ENCODE data around the gene MED9.

Gene MED9

DNA sequence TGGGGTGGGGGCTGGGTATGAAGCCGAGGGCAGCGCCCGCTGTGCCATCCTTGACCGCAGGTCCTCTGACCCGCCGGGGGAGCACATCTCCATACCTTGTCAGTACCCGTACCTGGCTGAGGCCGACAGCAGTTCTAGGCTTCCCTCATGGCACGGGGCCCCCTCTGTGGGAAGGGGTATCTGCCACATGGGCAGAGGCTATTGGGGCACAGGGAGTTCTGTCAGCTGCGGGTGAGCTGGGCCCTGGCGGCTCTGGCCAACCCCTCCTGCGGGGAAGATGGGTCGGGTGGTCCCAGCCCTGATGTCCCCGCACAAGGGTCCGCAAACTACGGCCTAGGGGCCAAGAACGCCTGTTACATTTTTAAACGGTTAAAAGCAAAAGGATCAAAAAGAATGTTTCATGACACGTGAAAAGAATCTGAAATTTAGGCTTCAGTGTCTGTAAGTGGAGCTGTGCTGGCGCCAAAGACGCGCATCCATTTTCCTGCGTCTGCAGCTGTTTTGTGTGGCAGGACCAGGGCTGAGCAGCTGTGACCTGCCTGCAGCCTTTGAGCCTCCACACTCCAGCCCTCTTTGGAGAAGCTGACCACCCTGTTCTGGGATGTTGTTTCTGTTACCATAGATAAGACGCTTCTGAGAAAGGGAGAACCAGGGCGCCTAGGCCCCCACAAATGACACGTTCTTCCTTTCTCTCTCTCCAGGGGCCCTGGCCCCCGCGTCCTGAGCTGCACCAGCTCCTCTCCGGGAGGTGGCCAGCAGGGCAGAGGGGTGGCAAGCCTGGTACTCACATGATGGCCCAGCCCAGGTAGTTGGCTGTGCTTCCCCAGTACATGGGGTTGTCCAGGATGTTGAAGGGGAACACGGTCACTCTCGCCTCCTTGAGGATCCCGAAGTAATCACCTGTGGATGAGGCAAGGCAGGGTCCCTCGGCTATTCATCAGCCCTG, 32.1 kb downstream of the MED9 start:
- TF ChIP-seq, protein P1, sequence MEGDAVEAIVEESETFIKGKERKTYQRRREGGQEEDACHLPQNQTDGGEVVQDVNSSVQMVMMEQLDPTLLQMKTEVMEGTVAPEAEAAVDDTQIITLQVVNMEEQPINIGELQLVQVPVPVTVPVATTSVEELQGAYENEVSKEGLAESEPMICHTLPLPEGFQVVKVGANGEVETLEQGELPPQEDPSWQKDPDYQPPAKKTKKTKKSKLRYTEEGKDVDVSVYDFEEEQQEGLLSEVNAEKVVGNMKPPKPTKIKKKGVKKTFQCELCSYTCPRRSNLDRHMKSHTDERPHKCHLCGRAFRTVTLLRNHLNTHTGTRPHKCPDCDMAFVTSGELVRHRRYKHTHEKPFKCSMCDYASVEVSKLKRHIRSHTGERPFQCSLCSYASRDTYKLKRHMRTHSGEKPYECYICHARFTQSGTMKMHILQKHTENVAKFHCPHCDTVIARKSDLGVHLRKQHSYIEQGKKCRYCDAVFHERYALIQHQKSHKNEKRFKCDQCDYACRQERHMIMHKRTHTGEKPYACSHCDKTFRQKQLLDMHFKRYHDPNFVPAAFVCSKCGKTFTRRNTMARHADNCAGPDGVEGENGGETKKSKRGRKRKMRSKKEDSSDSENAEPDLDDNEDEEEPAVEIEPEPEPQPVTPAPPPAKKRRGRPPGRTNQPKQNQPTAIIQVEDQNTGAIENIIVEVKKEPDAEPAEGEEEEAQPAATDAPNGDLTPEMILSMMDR (IDR thresholded peaks at IDR 0.05; ENCODE audit: low read length, missing control alignments) = no peak
- DNase-seq (ENCODE audit: low read depth) = no peak
- no peak overlapping the region for H3K4me3 ChIP-seq (replicated peaks; ENCODE audit: low read depth, low read length)

DNA sequence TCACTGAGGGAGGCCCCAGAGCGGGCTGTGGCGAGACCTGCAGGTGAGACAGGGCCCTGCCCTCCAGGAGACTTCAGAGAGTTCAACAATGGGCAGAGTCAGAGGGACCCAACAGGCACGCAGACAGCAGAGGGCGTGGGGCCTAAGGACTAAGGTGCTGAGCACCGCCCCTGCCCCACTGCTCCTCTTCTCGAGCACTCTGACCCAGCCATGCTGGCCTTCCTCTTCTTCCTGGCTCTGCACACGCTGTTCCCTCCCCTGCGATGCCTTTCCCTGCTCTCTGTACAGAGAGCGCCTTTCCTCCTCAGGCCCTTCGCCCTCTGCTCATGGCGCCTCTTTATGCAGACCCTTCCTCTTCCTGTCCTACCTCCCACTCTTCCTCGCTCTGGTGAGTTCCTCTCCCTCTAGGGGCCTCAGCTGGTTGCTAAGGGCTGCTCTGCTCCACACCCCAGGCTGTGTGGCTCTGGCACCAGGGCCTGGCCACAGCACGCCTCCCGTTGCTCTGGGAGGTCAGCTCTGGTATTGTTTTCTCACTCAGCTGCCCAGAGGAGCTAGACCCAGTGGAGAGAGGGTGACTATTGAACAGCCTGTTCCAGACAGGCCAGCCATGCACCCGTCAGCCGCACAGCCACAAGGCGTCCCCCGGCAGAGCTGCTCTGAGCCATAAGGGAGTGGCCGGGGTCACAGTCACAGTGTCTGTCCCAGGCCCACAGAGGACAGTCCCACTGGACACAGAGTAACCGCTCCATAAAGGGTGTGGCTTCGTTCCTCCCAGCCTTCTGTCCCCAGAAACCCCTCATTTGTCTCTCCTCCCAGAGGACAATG, 33.0 kb downstream of the MED9 start:
- DNase-seq (ENCODE audit: low read depth) = no peak
- TF ChIP-seq, protein P1 (IDR thresholded peaks at IDR 0.05; ENCODE audit: low read length, missing control alignments) = no peak
- H3K4me3 ChIP-seq (replicated peaks; ENCODE audit: low read depth, low read length) = no peak overlapping the region

DNA sequence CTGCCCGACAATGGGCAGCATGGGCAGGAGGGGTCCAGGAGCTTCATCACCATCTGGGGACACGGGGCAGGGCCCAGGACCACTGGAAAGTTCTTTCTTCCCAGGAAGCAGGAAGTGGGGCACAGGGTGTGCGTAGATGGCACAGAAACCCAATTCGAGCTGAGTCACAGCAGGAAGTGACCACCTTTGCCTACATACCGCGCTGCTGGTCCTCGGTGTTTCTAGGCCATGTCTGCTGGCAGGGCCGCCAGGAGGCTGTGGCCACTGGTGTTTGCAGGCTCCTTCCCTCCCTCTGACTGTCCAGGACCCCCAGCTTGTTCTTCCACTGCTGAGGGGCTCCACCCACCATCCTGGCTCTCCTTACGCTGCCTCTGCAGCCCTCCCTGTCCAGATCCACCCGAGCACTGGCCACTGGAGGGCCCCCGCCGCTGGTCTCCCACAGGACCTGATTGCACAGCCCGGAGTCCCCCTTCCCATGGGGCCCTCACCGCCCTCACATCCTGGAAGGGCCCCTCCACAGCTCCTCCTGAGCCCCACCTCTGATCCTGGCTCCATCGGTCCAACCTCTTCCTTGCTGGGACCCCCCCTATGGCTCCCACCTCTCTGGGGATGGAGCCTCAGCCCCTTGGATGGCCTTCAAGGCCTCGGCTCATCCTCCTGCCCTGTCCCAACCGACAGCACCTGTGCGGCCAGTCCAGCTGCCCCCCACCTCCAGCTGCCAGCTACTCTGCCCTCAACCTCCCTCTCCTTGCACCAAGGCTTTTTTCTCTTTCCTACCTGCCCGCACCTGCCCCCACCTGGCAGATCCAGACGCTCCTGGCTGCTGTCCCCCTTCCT, 33.9 kb downstream of the MED9 start:
- DNase-seq (ENCODE audit: low read depth) = no peak
- TF ChIP-seq, protein P1 (IDR thresholded peaks at IDR 0.05; ENCODE audit: low read length, missing control alignments) = no peak
- H3K4me3 ChIP-seq (replicated peaks; ENCODE audit: low read depth, low read length) = no peak overlapping the region

DNA sequence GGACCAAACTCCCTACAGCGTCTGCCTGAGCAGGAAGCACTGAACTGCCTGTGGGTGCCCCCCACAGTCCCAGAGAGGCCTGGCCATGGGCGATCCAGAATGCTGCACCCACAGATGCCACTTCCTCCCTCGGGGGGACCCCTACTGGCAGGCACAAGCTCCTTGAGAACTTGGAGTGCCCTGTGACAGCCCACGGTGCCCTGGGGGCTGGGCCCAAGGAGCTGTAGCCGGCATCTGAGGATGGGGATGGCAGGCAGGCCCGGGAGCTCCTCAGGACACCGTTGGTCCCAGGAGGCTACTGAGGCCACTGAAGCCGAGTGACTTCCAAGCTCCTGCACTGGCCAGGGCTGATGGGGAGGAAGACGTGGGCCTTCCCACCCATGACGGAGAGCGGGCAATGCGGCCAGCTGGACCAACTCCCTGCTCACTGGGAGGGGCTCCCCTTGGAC, 34.5 kb downstream of the MED9 start:
- no peak for DNase-seq (ENCODE audit: low read depth)
- H3K4me3 ChIP-seq (replicated peaks; ENCODE audit: low read depth, low read length) = no peak overlapping the region
- TF ChIP-seq, protein P1 (IDR thresholded peaks at IDR 0.05; ENCODE audit: low read length, missing control alignments) = no peak

DNA sequence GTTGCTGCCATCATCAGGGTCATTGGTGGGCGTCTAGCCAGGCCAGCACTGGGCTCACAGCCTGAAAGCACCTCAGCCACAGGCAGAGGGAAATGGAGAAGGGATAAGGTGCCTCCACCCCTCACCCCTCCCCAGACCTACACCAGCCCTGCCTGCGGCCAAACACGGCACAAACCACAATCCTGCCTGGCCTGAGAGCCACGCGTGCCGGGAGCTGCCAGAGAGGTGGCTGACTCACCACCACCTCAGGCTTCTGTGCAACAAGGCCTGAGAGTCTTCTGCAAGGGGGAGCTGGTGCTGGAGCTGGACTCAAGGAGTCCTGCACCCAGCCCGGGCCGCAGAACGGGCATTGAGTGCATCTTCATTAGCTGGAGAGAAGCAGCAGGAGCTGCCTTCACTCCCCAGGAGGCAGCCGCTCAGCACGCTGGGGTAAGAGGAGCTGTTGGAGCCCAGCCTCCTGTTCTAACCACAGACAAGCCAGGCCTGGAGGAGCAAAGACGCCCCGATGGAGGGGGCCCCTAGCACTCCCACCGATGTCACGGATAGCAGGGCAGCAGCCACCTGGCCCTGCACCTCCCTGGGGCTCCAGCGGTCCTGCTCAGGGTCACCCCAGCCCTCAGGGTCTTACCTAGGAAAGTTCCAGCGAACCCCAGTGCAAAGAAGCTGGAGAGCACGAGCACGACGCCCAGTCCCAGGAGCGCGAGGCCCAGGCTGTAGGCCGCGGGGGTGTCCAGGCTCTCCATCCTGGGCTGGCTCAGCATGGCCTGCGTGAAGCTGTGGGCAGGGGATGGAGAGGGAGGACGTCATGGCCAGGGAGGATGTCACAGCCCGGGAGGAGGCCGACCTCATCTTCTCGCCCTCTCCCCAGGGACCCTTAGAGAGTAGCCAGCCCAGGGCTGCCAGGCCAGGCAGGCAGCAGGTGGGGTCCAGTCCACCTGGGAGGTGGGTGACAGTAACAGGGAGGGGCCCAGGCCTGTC, 35.4 kb downstream of the MED9 start:
- no peak overlapping the region for H3K4me3 ChIP-seq (replicated peaks; ENCODE audit: low read depth, low read length)
- peak; percentile 78 for DNase-seq (ENCODE audit: low read depth)
- TF ChIP-seq, protein P1 (IDR thresholded peaks at IDR 0.05; ENCODE audit: low read length, missing control alignments) = no peak

Measured in fibroblast of pulmonary artery (primary cell).